HG03039 (cell line): ENCODE results near the gene CXCL8.

Experiments
- ATAC-seq: cut with Tn5 transposase; IDR thresholded peaks from one replicate; pipeline ENCODE4 v1.9.1; 2021; ENCODE audit warnings: mild to moderate bottlenecking, moderate library complexity; ENCODE audit not compliant: unreplicated experiment

CXCL8 gene

DNA sequence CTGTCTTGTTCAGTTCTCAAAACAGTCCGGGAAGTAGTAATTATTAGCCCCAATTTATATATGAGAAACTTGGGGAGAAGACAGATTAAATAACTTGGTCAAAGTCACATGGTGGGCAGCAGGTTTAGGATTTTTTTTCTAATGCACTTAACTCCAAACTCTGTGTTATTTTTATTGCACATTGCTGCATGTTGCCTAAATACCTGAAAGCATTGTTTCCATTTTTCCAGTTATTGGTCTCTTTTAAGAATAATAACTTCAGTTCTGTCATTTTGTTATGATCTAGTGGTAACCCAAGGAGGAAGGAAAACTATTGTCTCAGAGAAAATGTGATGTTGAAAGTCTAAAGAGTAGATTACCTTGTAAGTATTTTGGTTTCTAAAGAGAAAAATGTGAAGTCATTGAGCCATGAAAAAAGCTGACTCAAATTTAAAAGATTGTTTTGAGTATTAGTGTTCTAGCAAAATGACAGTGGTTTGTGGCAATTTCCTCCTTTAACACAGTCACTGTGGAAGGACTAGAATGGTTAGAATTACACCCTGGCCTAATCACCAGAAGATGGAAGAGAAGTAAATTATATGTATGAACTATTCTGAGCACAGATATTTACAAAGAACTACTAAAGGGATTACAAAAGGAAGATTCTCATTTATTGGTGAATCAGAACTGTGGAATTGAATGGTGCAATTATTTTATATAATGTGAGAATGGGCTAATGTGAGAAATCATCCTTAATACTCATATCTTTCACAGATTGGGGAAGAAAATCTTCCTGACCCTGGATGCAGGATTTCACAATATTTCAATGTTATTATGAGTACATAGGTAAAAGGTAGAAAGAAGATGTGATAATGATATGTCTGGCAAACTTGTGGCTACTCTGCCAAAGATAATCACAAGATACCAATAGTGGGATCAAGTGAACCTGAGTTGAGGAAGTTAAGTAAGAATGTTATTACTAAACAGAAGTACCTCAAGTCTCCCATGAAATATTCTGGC lies 21.7 kb upstream of the CXCL8 start:
- peak; percentile 93 for ATAC-seq

DNA sequence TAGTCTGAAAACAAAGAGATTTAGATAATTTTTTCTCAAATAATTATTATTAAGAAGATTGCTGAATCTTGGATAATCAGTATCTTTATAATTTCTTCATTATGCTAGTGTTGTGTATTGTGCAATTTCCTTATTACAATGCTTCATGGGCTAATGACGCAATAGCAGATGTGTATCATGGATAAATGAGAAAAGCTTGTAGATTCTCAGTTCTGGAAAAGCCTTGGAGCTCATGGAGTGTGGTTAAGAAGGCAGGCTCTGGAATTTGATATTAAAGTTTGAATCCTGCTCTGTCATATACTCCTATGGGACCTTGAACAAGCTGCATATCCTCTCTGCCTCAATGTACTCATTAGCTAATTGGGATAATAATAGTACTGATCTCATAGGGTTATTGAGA lies 18.9 kb upstream of the CXCL8 start:
- ATAC-seq: no peak

DNA sequence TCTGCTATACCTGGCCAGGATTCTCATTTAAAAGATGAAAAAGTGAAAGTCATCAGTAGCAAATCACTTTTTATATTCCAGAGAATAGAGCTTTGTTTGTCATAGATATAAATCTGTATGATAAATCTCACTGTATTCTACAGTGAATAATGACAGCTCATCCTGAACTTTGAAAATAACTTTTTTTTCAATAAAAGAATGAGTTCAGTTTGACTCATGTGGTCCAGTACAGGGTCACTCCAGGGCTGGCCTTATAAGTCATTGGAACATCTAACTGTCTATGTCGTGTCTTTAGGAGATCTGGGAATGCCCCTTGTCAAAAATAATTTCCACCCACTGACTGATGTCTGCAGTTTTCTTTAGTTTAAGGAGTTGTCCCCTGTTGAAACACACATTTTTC lies 18.5 kb upstream of the CXCL8 start:
- ATAC-seq: no peak

DNA sequence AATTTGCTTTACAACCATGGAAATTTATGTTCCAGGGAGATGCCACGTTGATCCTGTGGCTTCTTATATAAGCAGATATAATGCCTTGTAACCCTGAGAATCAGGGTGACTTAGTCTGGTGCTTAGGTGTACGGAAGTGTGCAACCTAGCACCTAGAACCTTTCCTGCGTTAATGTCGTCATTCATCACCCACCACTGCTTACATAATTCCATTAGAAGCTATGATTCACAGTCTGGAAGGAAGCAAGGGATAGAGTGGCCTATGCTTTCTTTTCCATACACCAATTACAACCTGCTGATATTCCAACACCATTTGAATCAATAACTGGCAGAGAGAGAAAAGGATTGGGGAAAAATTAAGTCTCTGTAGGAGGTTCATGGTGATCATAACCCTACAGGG lies 17.3 kb upstream of the CXCL8 start:
- ATAC-seq: no peak

DNA sequence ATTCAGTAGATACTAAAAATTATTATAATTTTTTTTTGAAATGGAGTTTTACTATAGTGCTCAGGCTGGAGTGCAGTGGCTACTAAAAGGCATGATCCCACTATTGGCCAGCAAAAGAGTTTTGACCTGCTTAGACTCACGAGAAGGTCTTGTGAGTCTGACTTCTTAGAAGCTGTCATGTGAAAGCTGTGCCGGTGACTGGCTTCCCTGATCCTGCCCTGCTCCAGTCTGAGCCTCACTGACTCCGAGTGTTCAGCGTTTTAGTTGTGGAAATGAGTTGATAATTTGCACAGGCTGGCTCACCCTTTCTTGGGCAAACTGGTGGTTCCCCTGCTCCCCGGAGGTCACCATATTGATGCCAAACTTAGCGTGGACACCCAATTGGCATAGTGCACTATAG lies 16.4 kb upstream of the CXCL8 start:
- ATAC-seq: no peak

DNA sequence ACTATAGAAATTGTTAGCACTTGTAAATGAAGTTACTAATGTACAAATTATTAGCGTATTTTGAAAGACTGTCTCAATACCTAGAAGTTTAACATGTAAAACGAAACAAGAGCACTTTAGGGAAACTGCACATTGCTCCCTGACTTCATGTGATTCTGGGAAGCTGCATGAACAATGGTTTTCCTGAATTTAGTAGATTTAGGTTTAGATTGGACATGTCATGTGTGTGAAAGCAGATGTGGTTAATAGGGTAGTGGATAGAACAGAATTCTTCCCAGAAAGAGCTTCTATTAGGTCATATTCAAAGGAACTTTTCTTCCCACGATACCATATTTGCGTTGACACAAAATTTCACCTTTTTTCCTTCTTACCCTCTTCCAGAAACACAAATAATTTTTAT lies 14.9 kb upstream of the CXCL8 start:
- ATAC-seq: no peak

DNA sequence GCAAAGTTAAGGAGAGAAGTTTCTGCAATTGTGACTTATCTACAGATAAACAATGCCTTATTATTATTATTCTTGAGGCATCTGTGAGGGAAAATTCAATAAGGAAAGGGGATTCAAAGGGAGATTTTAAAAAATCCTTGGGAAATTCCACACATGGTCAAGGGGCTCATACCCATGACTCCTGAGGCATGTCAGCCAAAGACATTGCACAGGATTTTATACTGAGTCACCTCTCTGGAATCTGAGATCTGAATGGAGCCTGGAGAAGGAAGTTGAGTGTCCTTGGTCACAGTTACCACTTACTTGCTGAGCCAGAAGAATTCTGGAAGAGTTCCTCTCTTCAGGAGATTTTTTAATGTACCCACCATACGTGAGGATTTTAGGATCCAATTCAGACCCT lies 14.4 kb upstream of the CXCL8 start:
- ATAC-seq: no peak

DNA sequence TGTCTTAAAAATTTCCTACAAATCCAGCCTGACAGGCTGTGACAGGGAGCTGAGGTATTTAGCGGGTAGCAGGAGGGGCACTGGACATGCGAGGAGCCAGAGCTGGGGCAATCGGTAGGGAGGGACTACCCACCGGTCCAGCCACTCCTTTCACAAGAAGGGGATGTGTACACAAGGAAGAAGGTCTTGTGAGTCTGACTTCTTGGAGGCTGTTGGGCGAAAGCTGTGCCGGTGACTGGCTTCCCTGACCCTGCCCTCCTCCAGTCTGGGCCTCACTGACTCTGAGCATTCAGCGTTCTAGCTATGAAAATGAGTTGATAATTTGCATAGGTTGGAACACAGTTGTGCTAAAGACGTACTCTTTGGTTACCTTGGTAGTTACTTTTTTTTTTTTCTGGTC lies 12.7 kb upstream of the CXCL8 start:
- peak; percentile 70 for ATAC-seq

DNA sequence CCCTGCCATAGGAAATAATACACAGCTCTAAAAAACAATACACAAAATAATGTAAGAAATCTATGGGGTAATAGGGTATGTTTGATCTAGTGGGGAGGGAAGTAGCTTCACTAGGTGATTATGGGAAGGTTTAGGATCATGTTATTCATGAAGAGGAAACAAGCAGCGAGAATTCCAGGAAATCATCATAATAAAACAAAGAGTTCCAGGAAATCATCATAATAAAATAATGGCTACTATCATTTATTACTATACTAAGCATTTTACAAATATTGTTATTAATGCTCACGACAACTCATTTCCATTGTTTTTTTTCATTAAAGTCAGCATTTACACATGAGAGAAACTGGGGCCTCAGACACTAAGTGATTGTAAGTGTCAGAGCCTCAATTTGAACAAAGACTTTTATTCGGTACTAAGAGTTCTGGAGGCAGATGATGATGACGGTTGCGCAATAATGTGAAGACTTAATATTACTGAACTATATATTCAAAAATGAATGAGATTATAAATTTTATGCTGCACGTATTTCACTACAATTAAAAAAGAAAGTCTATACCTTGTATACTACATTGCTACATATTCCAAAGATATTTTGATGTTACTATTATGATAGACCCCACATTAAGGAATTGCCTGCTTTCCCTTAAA lies 12.2 kb upstream of the CXCL8 start:
- ATAC-seq: no peak

DNA sequence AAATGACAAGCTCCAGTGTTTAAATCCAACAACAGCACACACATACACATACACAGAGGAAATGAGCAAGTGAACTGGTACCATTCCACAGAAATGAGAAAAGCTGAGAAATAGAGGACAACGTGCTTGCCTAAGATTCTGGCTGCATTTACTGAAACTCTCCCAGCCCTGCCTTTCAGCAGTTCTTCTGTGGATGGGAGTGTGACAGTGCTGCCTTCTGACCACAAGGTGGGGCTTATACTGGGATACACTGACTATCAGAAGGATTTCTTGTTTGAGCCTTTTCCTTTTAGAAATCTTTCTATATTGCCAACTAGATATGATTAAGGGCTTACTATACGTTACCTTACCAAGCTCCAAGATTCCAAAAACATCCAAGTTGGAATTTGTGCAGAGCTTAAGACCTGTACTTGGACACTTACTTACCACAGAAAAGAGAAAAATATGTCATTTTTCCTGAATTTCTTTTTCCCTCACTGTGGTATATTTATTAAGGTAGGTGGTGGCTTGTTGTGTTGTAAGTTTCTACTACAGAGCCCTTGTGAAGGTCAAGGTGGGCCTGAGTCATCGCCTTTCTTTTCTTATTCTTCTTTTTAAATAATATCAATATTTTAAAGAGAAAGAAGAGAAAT lies 10.7 kb upstream of the CXCL8 start:
- ATAC-seq: peak; percentile 58

DNA sequence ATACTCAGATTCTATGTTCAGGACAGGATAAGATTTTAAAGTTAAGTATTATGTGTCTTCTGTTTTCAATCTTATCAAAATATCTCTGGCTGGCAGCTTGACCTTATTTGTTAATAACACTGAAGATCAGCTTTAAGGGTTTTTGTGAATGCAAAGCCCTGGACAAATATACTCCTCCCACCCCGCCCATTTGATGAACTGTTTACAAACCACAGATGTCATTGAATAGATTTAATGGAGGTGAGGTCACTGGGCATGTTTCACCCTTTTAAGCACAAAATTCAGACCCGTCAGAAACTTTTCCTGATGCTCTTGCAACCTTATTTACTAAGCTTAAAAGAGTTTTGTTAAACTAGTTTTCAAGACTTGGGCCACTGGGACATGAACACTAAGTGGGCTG lies 10.1 kb upstream of the CXCL8 start:
- no peak for ATAC-seq

DNA sequence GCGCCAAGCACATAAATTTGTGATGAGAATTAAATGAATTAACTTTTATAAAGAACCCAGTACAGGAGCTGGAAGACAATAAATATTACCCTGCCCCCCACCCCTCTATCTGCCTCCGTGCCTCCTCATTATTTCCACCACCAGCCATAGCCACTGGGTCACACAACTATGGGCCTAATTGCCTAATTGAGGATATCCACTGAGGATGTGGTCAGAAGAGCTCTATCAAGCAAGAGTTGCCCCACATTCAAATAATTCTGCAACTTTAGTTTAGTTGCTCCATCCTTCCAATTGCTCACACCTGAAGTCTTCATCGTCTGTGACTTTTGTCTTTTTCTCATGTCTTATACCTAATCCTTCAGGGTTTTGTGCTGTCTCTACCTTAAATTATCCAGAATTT lies 9.5 kb upstream of the CXCL8 start:
- ATAC-seq: no peak

DNA sequence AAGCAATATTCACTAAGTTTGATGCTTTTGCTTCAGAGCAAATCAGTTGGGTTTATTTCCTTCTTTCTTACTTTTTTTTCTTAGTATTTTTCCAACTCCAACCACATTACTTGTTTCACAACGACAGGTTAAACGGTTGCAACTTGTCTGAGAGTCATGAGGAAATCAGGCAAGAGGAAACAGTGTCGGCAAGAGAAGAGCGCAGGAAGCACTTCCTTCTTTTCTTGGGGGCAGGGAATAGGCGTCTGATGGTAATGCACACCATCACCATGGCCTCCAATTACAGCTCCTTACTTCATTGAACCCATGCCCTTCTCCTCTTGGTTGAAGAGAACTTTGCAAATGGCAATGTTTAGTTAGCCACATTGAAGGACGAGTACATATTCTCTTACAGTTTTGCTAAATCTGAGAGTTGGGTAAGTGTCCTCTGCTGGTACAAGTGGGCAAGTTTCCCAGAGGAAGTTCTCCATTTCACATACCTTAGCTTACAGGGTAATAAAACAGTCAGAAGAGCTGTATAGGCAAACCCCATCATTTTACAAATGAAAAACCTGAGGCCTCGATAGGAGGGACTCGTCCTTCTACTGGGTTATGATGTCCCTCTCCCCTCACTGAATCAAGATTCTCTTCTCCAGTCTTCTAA lies 8.3 kb upstream of the CXCL8 start:
- ATAC-seq: no peak

DNA sequence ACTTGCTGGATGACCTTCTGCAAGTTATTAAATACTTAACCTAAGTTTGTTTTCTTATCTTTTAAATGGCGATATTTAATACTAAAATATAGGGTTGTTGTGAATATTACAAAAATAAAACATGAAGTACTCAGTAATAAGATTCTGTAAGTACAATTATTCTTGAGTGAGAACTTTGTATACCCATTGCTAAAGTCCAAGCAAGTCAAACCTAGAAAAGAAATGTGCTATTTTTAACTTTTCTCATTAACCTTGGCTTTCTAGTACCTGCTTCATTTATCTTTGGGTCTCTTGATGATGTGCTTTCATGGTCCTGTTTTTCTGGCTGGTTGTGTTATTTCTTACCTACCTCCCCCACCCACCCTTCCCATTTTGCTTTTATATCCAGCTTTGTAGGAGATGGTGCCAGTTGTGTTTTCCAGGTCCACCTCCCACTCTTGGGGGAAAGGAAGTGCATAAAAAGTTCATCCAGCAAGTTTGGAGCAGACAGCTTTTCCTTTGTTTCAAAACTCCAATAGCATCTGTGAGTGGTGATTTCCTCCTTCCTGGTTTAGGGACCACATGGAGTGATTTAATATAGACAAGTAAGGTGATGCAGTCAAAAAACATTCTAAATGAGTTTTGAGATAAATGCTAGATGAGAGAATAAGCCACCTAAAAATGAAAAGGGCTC lies 7.5 kb upstream of the CXCL8 start:
- no peak for ATAC-seq

DNA sequence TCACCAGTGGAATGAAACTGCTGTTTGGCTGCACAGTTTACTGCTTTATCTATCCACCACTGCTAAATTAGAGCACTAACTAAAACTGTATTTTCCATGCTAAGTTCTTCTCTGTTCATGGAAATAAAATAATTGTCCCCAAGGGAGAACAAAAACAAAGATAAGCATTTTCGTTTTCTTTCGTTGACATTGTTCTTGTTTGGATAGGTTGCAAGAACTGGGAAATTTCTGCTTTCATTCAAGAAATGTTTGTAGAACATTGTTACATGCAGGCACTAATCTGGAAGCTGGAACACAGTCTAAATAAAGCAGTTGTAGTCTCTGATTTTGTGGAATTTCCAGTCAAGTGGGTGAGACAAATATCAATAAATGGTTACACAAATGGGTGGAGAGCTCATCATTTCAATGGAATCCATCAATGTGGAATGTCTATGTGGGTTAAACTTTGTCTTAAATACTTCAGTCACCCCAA lies 5.8 kb upstream of the CXCL8 start:
- no peak for ATAC-seq

DNA sequence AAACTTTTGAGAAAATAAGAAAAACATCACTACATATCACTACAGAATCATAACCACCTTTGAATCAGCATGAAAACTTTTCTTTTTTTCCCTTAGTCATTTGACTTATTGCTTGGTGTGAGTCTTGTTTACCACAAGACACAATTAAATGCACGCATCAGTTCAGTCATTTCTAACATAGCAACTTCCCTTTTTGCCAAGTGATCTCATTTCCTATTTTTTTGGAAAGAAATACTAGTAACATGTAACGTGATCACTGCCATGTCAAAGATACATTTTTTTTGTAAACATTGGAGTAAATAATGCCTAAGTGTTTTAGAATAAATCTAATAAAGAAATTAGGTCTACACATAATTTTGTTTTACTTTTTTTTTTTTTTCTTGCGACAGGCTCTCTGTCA lies 5.1 kb upstream of the CXCL8 start:
- peak; percentile 78 for ATAC-seq

DNA sequence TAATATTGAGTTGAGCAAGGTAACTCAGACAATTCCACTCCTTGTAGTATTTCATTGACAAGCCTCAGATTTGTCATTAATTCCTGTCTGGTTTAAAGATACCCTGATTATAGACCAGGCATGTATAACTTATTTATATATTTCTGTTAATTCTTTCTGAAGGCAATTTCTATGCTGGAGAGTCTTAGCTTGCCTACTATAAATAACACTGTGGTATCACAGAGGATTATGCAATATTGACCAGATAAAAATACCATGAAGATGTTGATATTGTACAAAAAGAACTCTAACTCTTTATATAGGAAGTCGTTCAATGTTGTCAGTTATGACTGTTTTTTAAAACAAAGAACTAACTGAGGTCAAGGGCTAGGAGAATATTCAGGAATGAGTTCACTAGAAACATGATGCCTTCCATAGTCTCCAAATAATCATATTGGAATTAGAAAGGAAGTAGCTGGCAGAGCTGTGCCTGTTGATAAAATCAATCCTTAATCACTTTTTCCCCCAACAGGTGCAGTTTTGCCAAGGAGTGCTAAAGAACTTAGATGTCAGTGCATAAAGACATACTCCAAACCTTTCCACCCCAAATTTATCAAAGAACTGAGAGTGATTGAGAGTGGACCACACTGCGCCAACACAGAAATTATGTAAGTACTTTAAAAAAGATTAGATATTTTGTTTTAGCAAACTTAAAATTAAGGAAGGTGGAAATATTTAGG lies 821 bp downstream of the CXCL8 start:
- ATAC-seq: no peak

DNA sequence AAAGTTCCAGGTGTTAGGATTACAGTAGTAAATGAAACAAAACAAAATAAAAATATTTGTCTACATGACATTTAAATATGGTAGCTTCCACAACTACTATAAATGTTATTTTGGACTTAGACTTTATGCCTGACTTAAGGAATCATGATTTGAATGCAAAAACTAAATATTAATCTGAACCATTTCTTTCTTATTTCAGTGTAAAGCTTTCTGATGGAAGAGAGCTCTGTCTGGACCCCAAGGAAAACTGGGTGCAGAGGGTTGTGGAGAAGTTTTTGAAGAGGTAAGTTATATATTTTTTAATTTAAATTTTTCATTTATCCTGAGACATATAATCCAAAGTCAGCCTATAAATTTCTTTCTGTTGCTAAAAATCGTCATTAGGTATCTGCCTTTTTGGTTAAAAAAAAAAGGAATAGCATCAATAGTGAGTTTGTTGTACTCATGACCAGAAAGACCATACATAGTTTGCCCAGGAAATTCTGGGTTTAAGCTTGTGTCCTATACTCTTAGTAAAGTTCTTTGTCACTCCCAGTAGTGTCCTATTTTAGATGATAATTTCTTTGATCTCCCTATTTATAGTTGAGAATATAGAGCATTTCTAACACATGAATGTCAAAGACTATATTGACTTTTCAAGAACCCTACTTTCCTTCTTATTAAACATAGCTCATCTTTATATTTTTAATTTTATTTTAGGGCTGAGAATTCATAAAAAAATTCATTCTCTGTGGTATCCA lies 1.6 kb downstream of the CXCL8 start:
- no peak for ATAC-seq

DNA sequence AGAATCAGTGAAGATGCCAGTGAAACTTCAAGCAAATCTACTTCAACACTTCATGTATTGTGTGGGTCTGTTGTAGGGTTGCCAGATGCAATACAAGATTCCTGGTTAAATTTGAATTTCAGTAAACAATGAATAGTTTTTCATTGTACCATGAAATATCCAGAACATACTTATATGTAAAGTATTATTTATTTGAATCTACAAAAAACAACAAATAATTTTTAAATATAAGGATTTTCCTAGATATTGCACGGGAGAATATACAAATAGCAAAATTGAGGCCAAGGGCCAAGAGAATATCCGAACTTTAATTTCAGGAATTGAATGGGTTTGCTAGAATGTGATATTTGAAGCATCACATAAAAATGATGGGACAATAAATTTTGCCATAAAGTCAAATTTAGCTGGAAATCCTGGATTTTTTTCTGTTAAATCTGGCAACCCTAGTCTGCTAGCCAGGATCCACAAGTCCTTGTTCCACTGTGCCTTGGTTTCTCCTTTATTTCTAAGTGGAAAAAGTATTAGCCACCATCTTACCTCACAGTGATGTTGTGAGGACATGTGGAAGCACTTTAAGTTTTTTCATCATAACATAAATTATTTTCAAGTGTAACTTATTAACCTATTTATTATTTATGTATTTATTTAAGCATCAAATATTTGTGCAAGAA lies 2.3 kb downstream of the CXCL8 start:
- no peak for ATAC-seq
